Smooth muscle cell of the brain vasculature (primary cell): ENCODE data around the gene COX20.

Experiments used
- DNase-seq: peaks from one replicate; pipeline ENCODE4 v3.0.0-alpha.2; 2012; ENCODE audit warnings: low read depth, low spot score

COX20 gene

GRCh38 chr1:244851546-244852231 lies 16.2 kb downstream of the COX20 start:
- DNase-seq: no peak

- DNase-seq: no peak
These were observed 17.2 kb downstream of the COX20 start for GRCh38 chr1:244852694-244853093.

- DNase-seq: no peak
These were observed 18.7 kb downstream of the COX20 start for GRCh38 chr1:244854166-244854565.

- DNase-seq: no peak
These were observed 19.6 kb downstream of the COX20 start for GRCh38 chr1:244854865-244855578.

GRCh38 chr1:244857761-244858160 lies 22.3 kb downstream of the COX20 start:
- no peak for DNase-seq

- no peak for DNase-seq
These were observed 22.9 kb downstream of the COX20 start for GRCh38 chr1:244858357-244858756.

GRCh38 chr1:244860078-244860477 lies 24.6 kb downstream of the COX20 start:
- no peak for DNase-seq

- no peak for DNase-seq
These were observed 25.6 kb downstream of the COX20 start for GRCh38 chr1:244860914-244861610.

- DNase-seq: no peak
These were observed 26.2 kb downstream of the COX20 start for GRCh38 chr1:244861683-244862082.

GRCh38 chr1:244862354-244862698 lies 26.9 kb downstream of the COX20 start:
- no peak for DNase-seq

GRCh38 chr1:244862699-244863490 lies 27.4 kb downstream of the COX20 start:
- DNase-seq: peak; percentile 85

GRCh38 chr1:244863491-244864252 lies 28.2 kb downstream of the COX20 start:
- DNase-seq: no peak

GRCh38 chr1:244864253-244865027 lies 29.0 kb downstream of the COX20 start, which contains the start of gene HNRNPU:
TSS of gene HNRNPU (minus strand) at chr1:244864543. CDS start at chr1:244864307, 236 bp downstream.
- DNase-seq: peak; percentile 96

GRCh38 chr1:244865028-244865371 lies 29.5 kb downstream of the COX20 start:
- DNase-seq: no peak

GRCh38 chr1:244865820-244866219 lies 30.4 kb downstream of the COX20 start:
- no peak for DNase-seq

GRCh38 chr1:244866355-244866754 lies 30.9 kb downstream of the COX20 start:
- DNase-seq: no peak

GRCh38 chr1:244868484-244869363 lies 33.3 kb downstream of the COX20 start:
- no peak for DNase-seq

GRCh38 chr1:244869364-244869827 lies 33.9 kb downstream of the COX20 start:
- no peak for DNase-seq

- DNase-seq: no peak
These were observed 34.5 kb downstream of the COX20 start for GRCh38 chr1:244869950-244870349.
